Measurements from ENCODE around the gene SNAI1.

SNAI1 gene

DNA sequence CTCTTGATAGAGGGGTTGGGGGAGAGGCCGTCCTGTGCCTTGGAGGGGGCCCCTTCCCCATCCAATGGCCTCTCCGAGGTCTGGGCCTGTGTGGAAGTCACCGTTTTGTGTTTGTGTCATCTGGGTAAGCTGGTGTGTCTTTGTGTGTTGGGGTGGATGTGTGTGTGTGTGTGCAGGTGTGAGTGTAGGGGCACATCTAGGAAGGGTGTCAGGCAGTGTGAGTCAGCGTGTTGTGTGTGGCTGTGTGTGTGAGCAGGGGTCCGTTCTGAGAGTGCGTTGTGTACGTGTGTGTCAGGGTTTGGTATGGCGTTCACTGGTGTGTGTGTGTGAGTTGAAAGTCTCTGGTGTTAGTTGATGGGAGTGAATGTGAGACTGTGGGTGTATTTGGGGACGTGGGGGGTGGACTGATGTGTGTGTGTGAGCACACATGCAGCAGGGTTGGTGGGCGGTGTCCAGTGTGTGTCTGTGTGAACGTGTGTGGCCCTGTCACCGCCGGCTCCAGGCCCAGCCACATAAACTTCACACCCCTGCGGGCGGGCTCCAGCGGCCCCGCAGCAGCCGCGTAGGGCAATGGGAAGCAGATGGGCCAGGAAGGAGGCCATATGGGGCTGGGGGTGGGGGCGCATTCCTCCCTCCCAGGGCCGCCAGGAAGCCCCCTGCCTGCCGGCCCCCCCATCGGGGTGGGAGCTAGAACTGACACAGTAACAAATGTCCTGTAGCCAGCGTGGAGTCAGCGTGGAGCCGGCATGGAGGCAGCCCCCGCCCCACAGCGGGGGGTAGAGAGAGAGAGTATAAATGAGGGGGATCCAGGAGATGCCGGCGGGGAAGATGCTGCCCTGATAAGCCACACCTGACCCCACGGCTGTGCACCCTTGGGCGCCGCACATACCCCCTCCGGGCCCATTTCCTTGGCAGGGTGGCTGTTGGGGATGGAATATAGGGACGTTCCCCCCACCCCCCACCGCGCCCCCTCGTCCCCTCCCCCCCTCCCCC lies 32.1 kb downstream of the SNAI1 start:
- DNase-seq: no peak

- no peak for DNase-seq
Measured at GRCh38 chr20:50015636-50015992, 32.8 kb downstream of the SNAI1 start.

DNA sequence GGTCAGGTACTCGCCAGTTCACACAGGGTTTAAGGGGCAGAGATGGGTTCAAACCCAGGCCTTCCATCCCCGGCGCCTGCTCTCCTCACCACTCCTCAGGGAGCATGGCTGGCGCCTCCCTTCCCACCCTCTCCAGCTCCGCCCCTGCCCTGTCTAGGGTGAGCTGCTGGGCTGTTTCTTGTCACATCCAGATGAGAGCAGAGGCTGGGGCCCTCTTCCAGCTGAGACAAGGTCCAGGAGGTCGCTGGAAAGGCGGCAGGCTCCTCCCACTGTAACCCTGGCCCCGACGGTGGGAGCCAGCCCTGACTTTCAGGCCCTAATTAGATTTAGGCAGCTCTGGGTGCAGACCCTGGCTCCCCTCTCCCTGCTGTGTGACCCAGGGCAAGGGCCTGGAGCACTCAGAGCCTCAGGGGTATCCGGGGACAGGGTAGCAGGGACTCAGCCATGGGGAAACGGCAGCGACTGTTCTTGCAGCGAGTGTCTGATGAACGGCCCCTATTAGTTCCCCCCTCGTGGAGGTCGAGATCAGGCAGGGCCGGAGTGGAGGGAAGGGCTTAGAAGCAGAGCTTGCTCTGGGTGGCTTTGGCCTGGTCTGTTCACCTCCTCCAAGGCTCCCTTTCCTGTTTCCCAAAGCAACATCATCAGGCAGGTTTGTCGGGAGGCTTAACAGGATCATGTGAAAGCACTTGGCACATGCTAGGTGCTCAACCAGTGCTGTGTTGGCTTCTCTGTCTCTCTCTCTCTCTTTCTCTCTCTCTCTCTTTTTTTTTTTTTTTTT lies 33.4 kb downstream of the SNAI1 start:
- no peak for DNase-seq

DNA sequence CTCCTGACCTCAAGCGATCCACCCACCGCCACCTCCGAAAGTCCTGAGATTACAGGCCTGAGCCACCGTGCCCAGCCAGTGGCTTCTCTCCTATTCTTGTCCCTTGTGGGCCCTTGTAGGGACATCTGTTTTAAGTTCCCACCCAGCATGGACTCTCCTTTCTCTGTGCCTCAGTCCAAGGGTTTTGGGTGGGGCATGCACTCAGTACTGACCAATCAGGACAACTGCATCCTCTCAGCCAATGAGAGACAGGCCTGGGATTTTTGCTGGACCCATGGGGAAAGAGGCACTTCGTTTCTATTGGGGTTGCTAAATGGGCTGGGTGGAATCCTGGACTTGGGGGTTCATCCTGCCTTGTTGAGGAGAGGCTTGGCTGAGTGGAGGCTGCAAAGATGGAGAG lies 34.4 kb downstream of the SNAI1 start:
- no peak for DNase-seq

GRCh38 chr20:50017576-50018248 lies 34.9 kb downstream of the SNAI1 start:
- DNase-seq: no peak

- no peak for DNase-seq
Measured at GRCh38 chr20:50019466-50020256, 36.9 kb downstream of the SNAI1 start.

DNA sequence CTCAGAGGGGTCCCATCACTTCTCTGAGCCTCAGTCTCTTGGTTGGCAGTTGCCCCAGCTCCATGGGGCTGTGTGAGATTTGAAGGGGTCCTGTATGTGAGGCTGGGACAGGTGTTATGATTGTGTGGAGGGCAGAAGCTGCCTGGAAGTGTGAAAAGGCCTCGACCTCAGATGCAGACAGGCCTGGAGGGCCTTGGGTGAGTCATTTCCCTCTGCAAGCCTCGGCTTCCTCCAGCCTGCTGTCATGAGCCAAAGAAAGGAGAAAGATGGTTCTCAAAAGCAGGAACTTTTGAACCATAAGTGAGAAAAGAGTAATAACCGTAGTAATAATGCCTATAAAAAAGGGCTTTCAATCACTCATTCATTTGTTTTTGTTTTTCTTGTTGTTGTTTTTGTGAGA lies 37.5 kb downstream of the SNAI1 start:
- no peak for DNase-seq

DNA sequence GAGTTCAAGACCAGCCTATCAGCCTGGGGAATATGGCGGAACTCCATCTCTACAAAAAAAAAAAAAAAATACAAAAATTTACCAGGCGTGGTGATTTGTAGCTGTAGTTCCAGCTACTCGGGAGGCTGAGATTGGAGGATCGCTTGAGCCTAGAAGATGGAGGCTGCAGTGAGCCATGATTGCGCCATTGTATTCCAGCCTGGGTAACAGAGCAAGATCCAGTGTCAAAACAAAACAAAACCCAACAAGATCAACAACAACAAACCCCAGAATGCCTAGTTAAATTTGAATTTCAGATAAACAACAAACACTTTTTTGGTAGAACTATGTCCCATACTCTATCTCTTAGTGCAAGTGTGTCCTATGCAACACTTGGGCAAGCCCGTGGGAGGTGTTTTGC lies 39.9 kb downstream of the SNAI1 start:
- no peak for DNase-seq

GRCh38 chr20:50023116-50023805 lies 40.5 kb downstream of the SNAI1 start:
- DNase-seq: no peak

DNA sequence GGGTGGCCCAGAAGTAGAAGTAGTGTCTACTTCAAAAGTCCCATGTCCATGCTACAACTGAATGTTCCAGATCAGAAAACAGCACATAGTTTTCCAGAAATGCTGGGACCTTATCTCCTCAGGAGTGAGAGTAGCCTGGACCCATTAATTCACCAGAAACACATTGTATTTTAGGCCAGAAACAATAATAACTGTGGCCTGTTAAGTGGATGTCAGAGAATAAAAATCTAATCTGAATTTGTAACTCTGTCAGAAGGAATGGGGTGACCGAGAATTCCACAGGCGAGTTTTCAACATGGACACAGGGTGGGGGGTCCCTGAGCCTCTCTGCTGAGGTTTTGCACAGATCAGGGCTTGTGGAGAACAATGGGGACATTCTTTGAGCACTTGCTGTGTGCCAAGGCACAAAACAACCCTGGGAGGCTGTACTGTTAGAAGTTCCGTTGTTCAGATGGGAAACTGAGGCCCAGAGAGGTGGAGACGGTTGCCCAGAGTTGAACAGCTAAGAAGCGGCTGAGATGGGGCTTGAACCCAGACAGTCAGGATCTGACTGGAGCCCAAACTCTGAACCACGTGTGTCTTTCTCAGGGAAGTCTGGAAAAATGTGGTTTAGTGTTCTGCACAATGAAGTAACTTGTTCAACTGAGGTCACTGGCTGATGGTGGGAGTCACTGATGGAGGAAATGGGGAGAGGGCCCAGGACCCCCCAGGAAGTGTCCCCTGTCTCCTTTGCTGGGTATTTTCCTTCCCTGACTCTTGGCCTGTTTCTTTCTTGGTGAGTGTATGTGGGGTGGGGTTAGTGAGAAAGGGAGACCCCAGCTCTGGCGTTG lies 44.2 kb downstream of the SNAI1 start:
- DNase-seq: no peak

- no peak for DNase-seq
Measured at GRCh38 chr20:50027611-50028105, 44.9 kb downstream of the SNAI1 start.

- DNase-seq: no peak
Measured at GRCh38 chr20:50029083-50029696, 46.4 kb downstream of the SNAI1 start.

DNA sequence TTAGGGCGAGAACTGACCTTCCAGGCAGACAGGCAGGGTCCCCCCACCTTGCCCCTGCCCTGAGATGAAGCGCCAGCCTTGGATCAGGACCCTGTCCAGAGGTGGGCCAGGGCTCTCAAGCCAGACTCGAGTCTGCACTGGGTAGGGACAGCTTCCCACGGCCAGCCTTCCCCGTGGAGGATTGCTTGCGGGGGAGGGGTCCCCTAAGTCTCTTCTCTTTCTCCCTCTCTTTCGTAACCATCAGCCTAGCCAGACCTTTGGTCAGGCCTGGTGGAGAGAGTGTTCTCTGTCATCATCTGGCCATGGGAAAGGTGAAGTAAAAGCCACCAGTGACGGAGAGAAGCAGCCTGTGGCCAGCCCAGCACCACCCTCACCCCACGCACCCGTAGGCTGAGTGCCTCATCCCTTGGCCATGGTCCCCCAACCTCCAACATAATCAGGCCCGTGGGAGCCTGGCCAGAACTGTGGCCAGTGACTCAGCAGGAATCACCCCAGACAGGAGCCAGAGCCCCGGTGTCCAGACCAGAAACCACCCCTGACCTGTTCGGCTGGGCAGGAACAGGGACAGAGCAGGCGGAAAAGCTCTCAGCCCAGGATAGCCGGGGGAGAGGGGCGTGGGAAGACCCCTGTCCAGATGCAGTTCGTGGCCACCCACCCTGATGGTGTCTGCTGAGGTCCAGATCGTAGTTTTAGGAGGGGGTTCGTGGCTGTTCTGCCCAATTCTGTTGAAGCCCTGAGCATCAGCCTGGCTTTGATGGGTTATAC lies 47.1 kb downstream of the SNAI1 start:
- DNase-seq: no peak

DNA sequence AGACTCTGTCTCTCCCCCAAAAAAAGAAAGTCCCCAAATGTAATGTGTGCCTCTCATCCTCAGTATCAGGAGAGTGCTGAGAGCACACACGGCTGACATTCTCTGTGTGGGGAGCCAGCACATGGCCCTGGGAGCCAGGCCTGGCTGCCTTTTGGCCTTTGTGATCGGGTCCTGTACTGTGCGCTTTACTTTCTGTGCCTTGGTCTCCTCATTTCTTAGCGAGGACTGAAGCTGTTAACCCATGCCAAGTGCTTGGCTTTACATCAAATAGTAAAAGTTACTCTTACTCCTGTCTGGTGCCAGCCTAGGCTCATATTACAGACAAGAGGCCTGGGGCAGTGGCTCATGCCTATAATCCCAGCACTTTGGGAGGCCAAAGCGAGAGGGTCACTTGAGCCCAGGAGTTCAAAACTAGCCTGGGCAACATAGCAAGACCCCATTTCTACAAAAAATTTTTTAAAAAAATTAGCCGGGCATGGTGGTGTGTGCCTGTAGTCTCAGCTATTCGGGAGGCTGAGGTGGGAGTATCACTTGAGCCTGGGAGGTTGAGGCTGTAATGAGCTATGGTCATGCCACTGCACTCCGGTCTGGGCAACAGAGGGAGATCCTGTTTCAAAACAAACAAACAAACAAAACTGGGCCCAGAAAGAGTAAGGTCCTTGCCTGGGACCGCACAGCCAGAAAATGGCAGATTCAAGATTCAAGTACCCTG lies 50.3 kb downstream of the SNAI1 start:
- DNase-seq: no peak

DNA sequence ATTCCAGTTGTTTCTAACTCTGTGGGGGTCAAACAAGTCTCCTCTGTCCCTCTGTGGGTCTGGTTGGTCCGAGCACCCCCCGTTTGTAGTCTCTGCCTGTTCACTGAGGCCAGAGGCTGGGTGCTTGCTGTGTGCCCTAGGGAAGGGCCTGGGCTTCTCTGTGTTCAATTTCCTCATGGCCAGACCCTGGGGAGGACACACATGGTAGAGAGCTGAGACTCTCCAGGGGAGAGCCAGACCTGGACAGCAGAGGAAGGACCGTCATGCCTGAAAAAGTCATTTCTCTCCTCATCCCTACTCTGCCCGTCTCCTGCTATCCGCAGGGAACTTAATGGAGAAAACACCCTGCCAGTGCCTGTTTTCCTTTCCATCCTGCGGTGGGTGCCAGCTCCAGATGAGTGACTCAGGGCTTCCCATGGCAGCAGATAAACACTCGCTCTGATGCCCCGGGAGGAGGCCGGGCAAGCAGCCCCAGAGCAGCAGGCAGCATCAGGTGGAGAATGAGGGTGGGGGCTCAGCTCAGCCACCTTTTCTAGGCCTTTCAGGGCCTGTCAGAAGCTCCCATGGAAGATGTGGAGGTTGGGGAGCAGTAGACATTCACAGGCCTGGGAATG lies 51.9 kb downstream of the SNAI1 start:
- DNase-seq: no peak

- no peak for DNase-seq
Measured at GRCh38 chr20:50036703-50037102, 53.9 kb downstream of the SNAI1 start.

- DNase-seq: no peak
Measured at GRCh38 chr20:50037123-50037522, 54.3 kb downstream of the SNAI1 start.

DNA sequence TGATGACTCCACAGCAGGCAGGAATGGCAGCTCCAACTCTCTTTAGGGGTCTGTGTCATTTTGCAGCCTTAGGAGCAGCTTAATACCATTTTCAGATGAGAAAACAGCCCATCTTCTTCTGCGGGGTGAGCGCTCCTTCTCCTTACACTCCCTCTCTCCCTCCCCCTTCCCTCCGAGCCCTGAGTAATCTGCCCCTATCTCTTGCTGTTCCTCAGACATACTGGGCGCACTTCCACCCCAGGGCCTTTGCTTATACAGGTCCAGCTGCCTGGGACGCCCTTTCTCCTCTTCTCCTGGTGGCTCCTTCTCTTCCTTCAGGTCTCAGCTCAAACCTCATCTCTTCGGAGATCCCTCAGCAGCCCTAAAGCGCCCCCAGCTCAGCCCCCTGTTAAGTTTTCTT lies 54.8 kb downstream of the SNAI1 start:
- no peak for DNase-seq

Measured in central memory CD4-positive, alpha-beta T cell (primary cell).